IMR-90 (cell line): ENCODE measurements around the gene NACC2. TPM values are rescaled to one million over a fixed set of nuclear protein-coding genes. Genes with fewer than 3 reads are reported as not detected.

ENCODE experiments used
- ATAC-seq: fragments of 200-7000 bp; cut with Tn5 transposase; 2 replicates; pipeline ENCODE4 v1.9.1; 2020; ENCODE audit warnings: low read depth, mild to moderate bottlenecking, moderate library complexity
- BruUV-seq: library from RNA; stranded (reverse); fragments of 400-500 nt; replicated peaks from 2 replicates; lab custom pipeline; 2021; lab: Mats Ljungman, UMichigan
- CTCF ChIA-PET: fragments of 300-600 bp; formaldehyde crosslinking; extraction: SDS; loops from one replicate; lab custom pipeline; 2021; ENCODE audit warnings: antibody characterized with exemption; lab: Yijun Ruan, JAX
- POLR2A ChIA-PET: fragments of 300-600 bp; sonication (Branson Sonifier 250); formaldehyde crosslinking; loops from one replicate; lab custom pipeline; 2022; ENCODE audit warnings: antibody characterized with exemption; ENCODE audit not compliant: unreplicated experiment; lab: Charles Lee
- DNase-seq: peaks from one replicate; pipeline ENCODE4 v3.0.0; 2013
- H2AFZ ChIP-seq: replicated peaks from 2 replicates; pipeline ENCODE3; 2013; ENCODE audit warnings: low read length, mild to moderate bottlenecking; ENCODE audit not compliant: poor library complexity
- H2AK5ac ChIP-seq: 2 replicates; pipeline ENCODE4 v1.6.1; 2013; ENCODE audit warnings: low read depth, low read length, inconsistent platforms
- H2AK9ac ChIP-seq: replicated peaks from 2 replicates; pipeline ENCODE3; 2013; ENCODE audit warnings: mild to moderate bottlenecking, low read depth, low read length, moderate library complexity; ENCODE audit not compliant: poor library complexity
- H2BK120ac ChIP-seq: 2 replicates; pipeline ENCODE4 v1.6.1; 2013; ENCODE audit warnings: low read depth, low read length, inconsistent platforms
- H2BK15ac ChIP-seq: 3 replicates; pipeline ENCODE4 v1.6.1; 2013; ENCODE audit warnings: low read depth, low read length, inconsistent platforms
- H2BK20ac ChIP-seq: 2 replicates; pipeline ENCODE4 v1.6.1; 2013; ENCODE audit warnings: low read depth, mild to moderate bottlenecking, inconsistent platforms, low read length, moderate library complexity
- H2BK5ac ChIP-seq: 2 replicates; pipeline ENCODE4 v1.6.1; 2013; ENCODE audit warnings: mild to moderate bottlenecking, low read depth, low read length, inconsistent platforms; ENCODE audit not compliant: poor library complexity, severe bottlenecking
- H3K14ac ChIP-seq: replicated peaks from 2 replicates; pipeline ENCODE4 v1.6.1; 2013; ENCODE audit warnings: low read depth, low read length, inconsistent platforms
- H3K18ac ChIP-seq: 2 replicates; pipeline ENCODE4 v1.6.1; 2013; ENCODE audit warnings: low read depth, low read length, control low read depth
- H3K23ac ChIP-seq: 2 replicates; pipeline ENCODE4 v1.6.1; 2013; ENCODE audit warnings: low read depth, low read length, inconsistent platforms
- H3K27ac ChIP-seq: 2 replicates; pipeline ENCODE4 v1.5.1; 2013; ENCODE audit warnings: mild to moderate bottlenecking, control low read depth, low read length; ENCODE audit not compliant: insufficient read depth
- H3K27me3 ChIP-seq: 2 replicates; pipeline ENCODE4 v1.6.1; 2013; ENCODE audit warnings: low read length; ENCODE audit not compliant: control insufficient read depth, insufficient read depth
- H3K36me3 ChIP-seq: 2 replicates; pipeline ENCODE4 v1.6.1; 2013; ENCODE audit warnings: low read length, mixed read lengths; ENCODE audit not compliant: control insufficient read depth, insufficient read depth
- H3K4ac ChIP-seq: 2 replicates; pipeline ENCODE4 v1.6.1; 2013; ENCODE audit warnings: low read depth, low read length, inconsistent platforms
- H3K4me1 ChIP-seq: 2 replicates; pipeline ENCODE4 v1.6.1; 2013; ENCODE audit warnings: low read length, mixed read lengths; ENCODE audit not compliant: control insufficient read depth, insufficient read depth
- H3K4me2 ChIP-seq: 2 replicates; pipeline ENCODE4 v1.6.1; 2013; ENCODE audit warnings: low read depth, mild to moderate bottlenecking, control low read depth, low read length, moderate library complexity
- H3K4me3 ChIP-seq: 2 replicates; pipeline ENCODE4 v1.5.1; 2013; ENCODE audit warnings: low read depth, mild to moderate bottlenecking, control low read depth, low read length, moderate library complexity; ENCODE audit not compliant: insufficient read depth
- H3K56ac ChIP-seq: 2 replicates; pipeline ENCODE4 v1.6.1; 2013; ENCODE audit warnings: low read length, inconsistent platforms; ENCODE audit not compliant: insufficient read depth; ENCODE audit errors: extremely low read depth
- H3K79me1 ChIP-seq, 2 experiments: 2 replicates each; pipeline ENCODE4 v1.6.1; 2013; ENCODE audit warnings: low read length in 2 of 2, inconsistent platforms in 1 of 2, low read depth in 1 of 2
- H3K9ac ChIP-seq: 2 replicates; pipeline ENCODE4 v1.6.1; 2013; ENCODE audit warnings: low read depth, low read length, control low read depth
- H3K9me1 ChIP-seq: 2 replicates; pipeline ENCODE4 v1.6.1; 2013; ENCODE audit warnings: low read length, inconsistent platforms; ENCODE audit not compliant: insufficient read depth
- H3K9me3 ChIP-seq: 2 replicates; pipeline ENCODE4 v1.6.1; 2013; ENCODE audit warnings: low read length; ENCODE audit not compliant: control insufficient read depth, insufficient read depth
- H4K20me1 ChIP-seq: 2 replicates; pipeline ENCODE4 v1.6.1; 2013; ENCODE audit warnings: low read length, inconsistent platforms; ENCODE audit not compliant: insufficient read depth
- H4K5ac ChIP-seq: 2 replicates; pipeline ENCODE4 v1.6.1; 2013; ENCODE audit warnings: mild to moderate bottlenecking, low read depth, low read length, control low read depth
- H4K8ac ChIP-seq, 2 experiments: 2 replicates each; pipeline ENCODE4 v1.6.1; 2013; ENCODE audit warnings: low read depth in 2 of 2, low read length in 2 of 2, control low read depth in 1 of 2, inconsistent platforms in 1 of 2
- H4K91ac ChIP-seq: 2 replicates; pipeline ENCODE4 v1.6.1; 2013; ENCODE audit warnings: low read depth, low read length, inconsistent platforms; ENCODE audit not compliant: insufficient read depth
- BHLHE40 ChIP-seq: fragments of 150-350 bp; IDR thresholded peaks from 2 replicates; pipeline ENCODE4 v1.6.1; 2016; ENCODE audit warnings: mild to moderate bottlenecking, low read depth, low read length
- MAZ ChIP-seq: IDR thresholded peaks from 2 replicates; pipeline ENCODE4 v1.6.1; 2012; ENCODE audit warnings: low read depth, mild to moderate bottlenecking, low read length, improper control_type of control experiment, moderate library complexity, borderline replicate concordance
- WGBS, 2 experiments: methylation state at CpG; one replicate each; pipeline versions ENCODE4 v1.1.5 to v1.1.7; 2013; ENCODE audit warnings: missing lambda C conversion rate in 2 of 2; ENCODE audit not compliant: insufficient read length in 1 of 2; ENCODE audit errors: extremely low coverage in 2 of 2; 5-methylcytosine and 5-hydroxymethylcytosine counted together
- dilution Hi-C: fragments of 300-500 bp; cut with HindIII; formaldehyde crosslinking; loops from one replicate; pipeline ENCODE4 v1.14.3; 2018; ENCODE audit warnings: low sequenced_read_pairs; ENCODE audit not compliant: unreplicated experiment
- in situ Hi-C: fragments of 300-500 bp; cut with MboI; formaldehyde crosslinking; loops from 3 replicates; pipeline ENCODE4 v1.14.3; 2019; ENCODE audit warnings: low sequenced_read_pairs, inconsistent platforms, mixed read lengths
- intact Hi-C: fragments of 100-400 bp; cut with micrococcal nuclease; formaldehyde crosslinking; loops from 2 replicates; pipeline ENCODE4 v1.10.0; 2022
- polyA plus RNA-seq, 3 experiments: library from polyadenylated mRNA; depleted of rRNA; stranded (reverse); fragments of >200 nt; gene quantifications; 2 replicates each; pipeline ENCODE4 v1.2.3, GENCODE V29; 2012; ENCODE audit warnings: low replicate concordance in 1 of 3
- total RNA-seq: library from RNA; depleted of rRNA; stranded (reverse); fragments of >200 nt; gene quantifications from 2 replicates; pipeline ENCODE4 v1.2.3, GENCODE V29; 2012
- TF ChIP-seq, protein P1 (sequence below): conservative IDR thresholded peaks from 2 replicates; pipeline ENCODE4 v1.5.1; 2012; ENCODE audit warnings: mild to moderate bottlenecking, low read depth, low read length, improper control_type of control experiment

Gene NACC2
- total and polyA plus RNA-seq, 2 of the 4 experiments (the other 2 are of a cell fraction), result 7.9 to 19.0 TPM

DNA sequence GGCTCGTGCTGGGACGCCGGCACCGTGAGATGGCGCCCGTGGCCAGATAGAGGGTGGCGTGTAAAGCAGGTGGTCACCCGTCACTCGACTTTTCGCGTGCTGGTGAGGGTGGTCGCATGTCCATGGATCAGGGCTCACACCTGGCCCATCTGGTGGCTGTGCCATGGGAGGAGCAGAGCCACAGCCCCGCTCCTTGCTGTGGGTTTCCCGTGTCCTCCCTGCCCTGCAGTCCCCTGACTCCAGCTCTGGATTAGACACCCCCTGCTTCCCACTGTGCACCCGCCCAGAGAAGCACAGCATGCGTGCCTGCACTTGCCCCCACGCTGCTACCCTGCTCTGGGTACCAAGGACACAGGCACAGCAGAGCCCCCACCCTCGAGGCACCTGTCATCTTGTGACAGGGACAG is 25.4 kb upstream of the NACC2 start:
- Histone ChIP-seq H2BK20ac (no peak overlapping the region), H4K20me1 (peaks cover 7% of the 10 kb centered on the region; the same call in 1 of the 2 replicates), H3K4me3 (no peak overlapping the region), H3K23ac (no peak overlapping the region), H3K4me2 (no peak overlapping the region), H2BK120ac (no peak overlapping the region), H2AK9ac (peak overlapping the region; percentile 57), H3K27ac (no peak overlapping the region), H3K9ac (no peak overlapping the region), H3K9me3 (no peaks in the 10 kb centered on the region; the same call in 1 of the 2 replicates), H3K18ac (no peak overlapping the region), H3K36me3 (peaks cover 6% of the 10 kb centered on the region; the same call in 1 of the 2 replicates), H3K79me1 (peaks cover 5 to 32% of the 10 kb centered on the region in 2 experiments; a peak in 3 of 4 replicates), H2BK15ac (no peak overlapping the region), H3K4me1 (peaks cover 11% of the 10 kb centered on the region), H3K27me3 (peaks cover 14% of the 10 kb centered on the region; the same call in 1 of the 2 replicates), H4K8ac (no peak overlapping the region), H2AK5ac (no peak overlapping the region), H4K5ac (no peak overlapping the region), H4K91ac (no peak overlapping the region), H2BK5ac (no peak overlapping the region), H3K56ac (no peak overlapping the region), H3K14ac (no peak overlapping the region), H3K9me1 (peaks cover 7% of the 10 kb centered on the region; the same call in 1 of the 2 replicates), H2AFZ (no peak overlapping the region), H3K4ac (no peak overlapping the region)
- ChIA-PET CTCF (interaction anchor here (0.6 kb wide), 1 partner anchor 138 kb away, joined by 3 read pairs; no protein-coding TSS in a partner anchor), POLR2A (no interaction called here)
- WGBS, 2 experiments, result 90% methylated on average over 13 of the region's 18 CpGs; no CpG with 5 or more reads in 1 of the 2 experiments
- DNase-seq (no peak), ATAC-seq (no peak)
- dilution Hi-C loops, result no loop called here
- in situ Hi-C loops, result loop anchor here (5.0 to 10.0 kb wide), 2 partner anchors 158 to 416 kb away; partner anchors contain the start of genes KCNT1 and UBAC1
- intact Hi-C loops, result loop anchor here (5.0 kb wide), 2 partner anchors 323 to 518 kb away; no protein-coding TSS in a partner anchor
- no peak for TF ChIP-seq BHLHE40
- TF ChIP-seq, protein P1, sequence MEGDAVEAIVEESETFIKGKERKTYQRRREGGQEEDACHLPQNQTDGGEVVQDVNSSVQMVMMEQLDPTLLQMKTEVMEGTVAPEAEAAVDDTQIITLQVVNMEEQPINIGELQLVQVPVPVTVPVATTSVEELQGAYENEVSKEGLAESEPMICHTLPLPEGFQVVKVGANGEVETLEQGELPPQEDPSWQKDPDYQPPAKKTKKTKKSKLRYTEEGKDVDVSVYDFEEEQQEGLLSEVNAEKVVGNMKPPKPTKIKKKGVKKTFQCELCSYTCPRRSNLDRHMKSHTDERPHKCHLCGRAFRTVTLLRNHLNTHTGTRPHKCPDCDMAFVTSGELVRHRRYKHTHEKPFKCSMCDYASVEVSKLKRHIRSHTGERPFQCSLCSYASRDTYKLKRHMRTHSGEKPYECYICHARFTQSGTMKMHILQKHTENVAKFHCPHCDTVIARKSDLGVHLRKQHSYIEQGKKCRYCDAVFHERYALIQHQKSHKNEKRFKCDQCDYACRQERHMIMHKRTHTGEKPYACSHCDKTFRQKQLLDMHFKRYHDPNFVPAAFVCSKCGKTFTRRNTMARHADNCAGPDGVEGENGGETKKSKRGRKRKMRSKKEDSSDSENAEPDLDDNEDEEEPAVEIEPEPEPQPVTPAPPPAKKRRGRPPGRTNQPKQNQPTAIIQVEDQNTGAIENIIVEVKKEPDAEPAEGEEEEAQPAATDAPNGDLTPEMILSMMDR, result no peak
- TF ChIP-seq MAZ, result no peak
- BruUV-seq, result no TSS peak
